Myometrial cell (primary cell): ENCODE results near the gene ME1. TPM values are rescaled to one million over a fixed set of nuclear protein-coding genes. Genes with fewer than 3 reads are reported as not detected.

Experiments used
- total RNA-seq: library from RNA; depleted of rRNA; stranded (reverse); fragments of >200 nt; gene quantifications from 2 replicates; pipeline ENCODE4 v1.2.3, GENCODE V29; 2015

Gene ME1
- 27.8 and 31.4 TPM in 2 replicates for total RNA-seq

GRCh38 chr6:83430611-83431544 lies at the start of gene ME1:
Gene ME1, minus strand, starts transcription at chr6:83431051. Its CDS starts 97 bp downstream, at chr6:83430954.

GRCh38 chr6:83192871-83193746 lies 237.7 kb downstream of the ME1 start, which contains the start of the genes PGM3 and RWDD2A:
Gene PGM3, minus strand, starts transcription at chr6:83193265. Its CDS starts 2,253 bp downstream, at chr6:83191012.
Gene RWDD2A, plus strand, starts transcription at chr6:83193357. Its CDS starts 1,095 bp downstream, at chr6:83194452.

Other genes starting within 250 kb of the ME1 start
- 80.4 and 92.3 TPM in 2 replicates for gene PGM3, start 237.8 kb downstream of the ME1 start, total RNA-seq
- gene RWDD2A, start 237.7 kb downstream of the ME1 start, total RNA-seq: 2.3 and 2.9 TPM in 2 replicates
- 1.4 and 3.0 TPM in 2 replicates for gene PRSS35, start 81.5 kb upstream of the ME1 start, total RNA-seq